H1 (cell line): ENCODE data around the gene LTB4R. TPM values are rescaled to one million over a fixed set of nuclear protein-coding genes. Genes with fewer than 3 reads are reported as not detected.

Source experiments
- CTCF ChIA-PET: fragments of 300-600 bp; sonication (Branson Sonifier 250); formaldehyde crosslinking; loops from one replicate; lab custom pipeline; 2021; ENCODE audit not compliant: partially characterized antibody; lab: Charles Lee
- POLR2A ChIA-PET: fragments of 300-600 bp; sonication (Branson Sonifier 250); formaldehyde crosslinking; loops from one replicate; lab custom pipeline; 2021; ENCODE audit warnings: inconsistent platforms; ENCODE audit not compliant: partially characterized antibody; lab: Charles Lee
- DNase-seq, 2 experiments: peaks; one replicate each; pipeline versions ENCODE4 v3.0.0 to v3.0.0-alpha.2; 2010 to 2022; ENCODE audit warnings: low spot score in 2 of 2, low read depth in 1 of 2, mixed read lengths in 1 of 2
- FAIRE-seq: peaks from 2 replicates; lab custom pipeline; 2011; peaks lifted over from hg19 to GRCh38; lab: Jason Lieb, UNC
- H2AFZ ChIP-seq: 2 replicates; pipeline ENCODE4 v1.8.1; 2012; ENCODE audit warnings: low read length, inconsistent platforms
- H2AK5ac ChIP-seq: 2 replicates; pipeline ENCODE4 v1.6.1; 2013; ENCODE audit warnings: low read depth, low read length
- H2BK120ac ChIP-seq: replicated peaks from 2 replicates; pipeline ENCODE3; 2013; ENCODE audit warnings: low read depth, low read length, inconsistent platforms
- H2BK12ac ChIP-seq: 2 replicates; pipeline ENCODE4 v1.6.1; 2013; ENCODE audit warnings: low read depth, low read length
- H2BK15ac ChIP-seq: 2 replicates; pipeline ENCODE4 v1.6.1; 2013; ENCODE audit warnings: low read length
- H2BK20ac ChIP-seq: 2 replicates; pipeline ENCODE4 v1.6.1; 2013; ENCODE audit warnings: low read length
- H2BK5ac ChIP-seq: 2 replicates; pipeline ENCODE4 v1.6.1; 2013; ENCODE audit warnings: low read depth, low read length
- H3K14ac ChIP-seq: 2 replicates; pipeline ENCODE4 v1.6.1; 2013; ENCODE audit warnings: inconsistent platforms; ENCODE audit not compliant: insufficient read length
- H3K18ac ChIP-seq: 2 replicates; pipeline ENCODE4 v1.6.1; 2013; ENCODE audit warnings: low read length; ENCODE audit errors: extremely low read depth
- H3K23ac ChIP-seq: 2 replicates; pipeline ENCODE4 v1.6.1; 2013; ENCODE audit warnings: inconsistent platforms; ENCODE audit not compliant: insufficient read length
- H3K23me2 ChIP-seq: 2 replicates; pipeline ENCODE4 v1.6.1; 2013; ENCODE audit warnings: low read depth, low read length
- H3K27ac ChIP-seq: 2 replicates; pipeline ENCODE4 v1.6.1; 2011; ENCODE audit warnings: low read depth, low read length, inconsistent platforms
- H3K27me3 ChIP-seq, 4 experiments: replicated peaks in 1 of 4; 1 replicate in 1 of 4; 2 replicates in 3 of 4; pipeline versions ENCODE4 v1.6.1 to v1.8.1; 2011 to 2013; ENCODE audit warnings: low read length in 3 of 4, mild to moderate bottlenecking in 3 of 4, inconsistent platforms in 2 of 4, mixed read lengths in 2 of 4, moderate library complexity in 1 of 4; ENCODE audit not compliant: control insufficient read depth in 3 of 4, insufficient read depth in 3 of 4; ENCODE audit errors: extremely low read depth in 1 of 4
- H3K36me3 ChIP-seq, 4 experiments: 2 replicates each; pipeline versions ENCODE4 v1.6.1 to v1.8.1; 2011 to 2013; ENCODE audit warnings: mild to moderate bottlenecking in 4 of 4, low read length in 3 of 4, moderate library complexity in 2 of 4, control low read depth in 1 of 4, inconsistent platforms in 1 of 4; ENCODE audit not compliant: insufficient read depth in 4 of 4, control insufficient read depth in 2 of 4
- H3K4ac ChIP-seq: replicated peaks from 2 replicates; pipeline ENCODE3; 2013; ENCODE audit warnings: low read length, low read depth, mixed read lengths, inconsistent platforms; ENCODE audit not compliant: insufficient read length
- H3K4me1 ChIP-seq, 4 experiments: replicated peaks in 1 of 4; 1 replicate in 1 of 4; 2 replicates in 3 of 4; pipeline versions ENCODE4 v1.6.1 to v1.8.1; 2011 to 2013; ENCODE audit warnings: low read length in 3 of 4, inconsistent platforms in 2 of 4, mixed read lengths in 1 of 4; ENCODE audit not compliant: insufficient read depth in 4 of 4, control insufficient read depth in 3 of 4
- H3K4me2 ChIP-seq, 2 experiments: 2 replicates each; pipeline versions ENCODE4 v1.6.1 to v1.8.1; 2011 to 2013; ENCODE audit warnings: low read depth in 2 of 2, low read length in 2 of 2, control low read depth in 1 of 2, inconsistent platforms in 1 of 2, mild to moderate bottlenecking in 1 of 2; ENCODE audit not compliant: insufficient read depth in 1 of 2
- H3K4me3 ChIP-seq, 4 experiments: fragments of 200-600, 300-600 bp in 1 of 4; sonication (generic), shearing (Covaris generic), sonication (Bioruptor Twin) in 1 of 4; 2 replicates each; pipeline versions ENCODE4 v1.5.1 to v1.8.1; 2011 to 2016; ENCODE audit warnings: low read length in 4 of 4, low read depth in 3 of 4, control low read depth in 2 of 4, inconsistent platforms in 2 of 4, mild to moderate bottlenecking in 2 of 4, mixed read lengths in 1 of 4, moderate library complexity in 1 of 4; ENCODE audit not compliant: insufficient read depth in 2 of 4; ENCODE audit errors: extremely low read depth in 1 of 4
- H3K56ac ChIP-seq: replicated peaks from 2 replicates; pipeline ENCODE3; 2013; ENCODE audit warnings: low read depth, mild to moderate bottlenecking, mixed read lengths, low read length, inconsistent platforms; ENCODE audit not compliant: insufficient read length
- H3K79me1 ChIP-seq: 2 replicates; pipeline ENCODE4 v1.6.1; 2013; ENCODE audit warnings: low read depth, low read length, control low read depth
- H3K79me2 ChIP-seq, 2 experiments: 2 replicates each; pipeline versions ENCODE4 v1.6.1 to v1.8.1; 2012 to 2013; ENCODE audit warnings: low read length in 2 of 2, mild to moderate bottlenecking in 2 of 2, inconsistent platforms in 1 of 2; ENCODE audit not compliant: insufficient read depth in 2 of 2, control insufficient read depth in 1 of 2
- H3K9ac ChIP-seq, 4 experiments: replicated peaks in 1 of 4; 1 replicate in 1 of 4; 2 replicates in 3 of 4; pipeline versions ENCODE4 v1.6.1 to v1.8.1; 2011 to 2013; ENCODE audit warnings: low read depth in 3 of 4, low read length in 3 of 4, control low read depth in 2 of 4, mild to moderate bottlenecking in 2 of 4, moderate library complexity in 2 of 4, inconsistent platforms in 1 of 4; ENCODE audit errors: extremely low read depth in 1 of 4
- H3K9me3 ChIP-seq, 2 experiments: 2 replicates each; pipeline versions ENCODE4 v1.6.1 to v1.8.1; 2012 to 2013; ENCODE audit warnings: mild to moderate bottlenecking in 2 of 2, moderate library complexity in 2 of 2, control low read depth in 1 of 2, inconsistent platforms in 1 of 2, low read depth in 1 of 2, low read length in 1 of 2, mixed read lengths in 1 of 2; ENCODE audit not compliant: insufficient read depth in 2 of 2
- H4K20me1 ChIP-seq, 2 experiments: replicated peaks in 1 of 2; 2 replicates each; pipeline versions ENCODE3 to v1.8.1; 2011 to 2013; ENCODE audit warnings: inconsistent platforms in 2 of 2, low read length in 2 of 2, mild to moderate bottlenecking in 1 of 2; ENCODE audit not compliant: insufficient read depth in 2 of 2, control insufficient read depth in 1 of 2
- H4K5ac ChIP-seq: 2 replicates; pipeline ENCODE4 v1.6.1; 2013; ENCODE audit warnings: low read length, low read depth, mixed read lengths, inconsistent platforms; ENCODE audit not compliant: insufficient read length
- H4K8ac ChIP-seq: 2 replicates; pipeline ENCODE4 v1.8.0; 2013; ENCODE audit warnings: mild to moderate bottlenecking, moderate library complexity, low read length, inconsistent platforms; ENCODE audit not compliant: insufficient read depth; ENCODE audit errors: extremely low read depth
- H4K91ac ChIP-seq: replicated peaks from 2 replicates; pipeline ENCODE3; 2013; ENCODE audit warnings: low read length, mixed read lengths, inconsistent platforms; ENCODE audit not compliant: insufficient read length
- POLR2A ChIP-seq, 2 experiments: IDR thresholded peaks; 1 replicate in 1 of 2; 2 replicates in 1 of 2; pipeline ENCODE4 v1.6.1; 2011; ENCODE audit warnings: low read depth in 2 of 2, low read length in 2 of 2, mild to moderate bottlenecking in 2 of 2; ENCODE audit errors: control extremely low read depth in 1 of 2
- RAD21 ChIP-seq, 2 experiments: IDR thresholded peaks in 1 of 2; conservative IDR thresholded peaks in 1 of 2; 2 replicates each; pipeline ENCODE4 v1.6.1; 2011; ENCODE audit warnings: low read depth in 2 of 2, low read length in 2 of 2, improper control_type of control experiment in 1 of 2, inconsistent platforms in 1 of 2, mild to moderate bottlenecking in 1 of 2, moderate library complexity in 1 of 2
- SRF ChIP-seq: IDR thresholded peaks from 2 replicates; pipeline ENCODE4 v1.6.1; 2011; ENCODE audit warnings: mild to moderate bottlenecking, low read depth, low read length, moderate library complexity
- WGBS, 2 experiments: shearing (Covaris generic) in 1 of 2; methylation state at CpG; one replicate each; pipeline versions ENCODE4 v1.1.6 to v1.1.7; 2013 to 2015; ENCODE audit warnings: low lambda C conversion rate in 2 of 2, mixed read lengths in 2 of 2, inconsistent platforms in 1 of 2, low coverage in 1 of 2, missing lambda C conversion rate in 1 of 2; ENCODE audit not compliant: insufficient replicate concordance in 2 of 2, insufficient coverage in 1 of 2, insufficient read length in 1 of 2; ENCODE audit errors: extremely low coverage in 1 of 2, missing lambda C conversion rate in 1 of 2; 5-methylcytosine and 5-hydroxymethylcytosine counted together
- polyA plus RNA-seq, 7 experiments: library from polyadenylated mRNA; depleted of rRNA in 3 of 7; stranded (reverse) in 5 of 7; unstranded in 2 of 7; fragments of >200 nt in 5 of 7; fragments of 200-250 nt in 2 of 7; gene quantifications; 1 replicate in 5 of 7; 2 replicates in 1 of 7; 4 replicates in 1 of 7; pipeline versions ENCODE4 v1.2.1 to v1.2.3, GENCODE V29; 2011 to 2013; ENCODE audit warnings: missing spikeins in 2 of 7, mixed read lengths in 2 of 7
- total RNA-seq: library from RNA; stranded (reverse); fragmentation: NEBNext Ultra II Directional; extraction: Animal tissue kit (Norgen Biotek cat#: 25700); gene quantifications from 2 replicates; pipeline ENCODE4 v1.2.1, GENCODE V29; 2021
- TF ChIP-seq, protein P1 (sequence below): IDR thresholded peaks from 2 replicates; pipeline ENCODE4 v1.6.1; 2011; ENCODE audit warnings: low read depth, mild to moderate bottlenecking, low read length; ENCODE audit not compliant: insufficient read depth
- TF ChIP-seq, protein P2 (sequence below): IDR thresholded peaks from 2 replicates; pipeline ENCODE4 v1.6.1; 2012; ENCODE audit warnings: low read length, inconsistent platforms
- TF ChIP-seq, protein P3 (sequence below): IDR thresholded peaks from 2 replicates; pipeline ENCODE4 v1.6.1; 2011; ENCODE audit warnings: low read length, improper control_type of control experiment

The LTB4R gene
- total and polyA plus RNA-seq, 2 of the 8 experiments (the other 6 are each of a cell fraction or from before 2014, with no cell fraction given) = 4.1 to 6.7 TPM

DNA sequence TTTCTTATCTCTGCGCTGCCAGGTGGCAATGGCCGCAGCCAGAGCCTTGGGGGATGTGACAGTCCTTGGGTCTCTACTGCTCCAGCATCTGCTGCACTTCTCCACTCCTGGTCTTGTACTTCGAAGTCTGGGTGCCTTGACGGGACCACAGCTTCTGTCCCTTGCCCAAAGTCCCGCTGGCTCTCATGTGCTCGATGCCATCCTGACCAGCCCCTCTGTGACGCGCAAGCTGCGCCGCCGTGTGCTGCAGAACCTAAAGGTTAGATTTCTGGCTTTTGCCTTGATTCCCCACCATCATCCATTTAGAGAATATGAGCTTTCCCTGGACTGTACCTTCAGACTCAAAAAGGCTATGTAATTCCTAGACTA is 7.3 kb upstream of the LTB4R start:
- Histone ChIP-seq H2BK12ac (no peak overlapping the region), H2BK120ac (no peak overlapping the region), H4K20me1 (peaks cover 0 to 4% of the 10 kb centered on the region in 2 experiments), H3K23me2 (peaks cover 6% of the 10 kb centered on the region), H2AK5ac (no peak overlapping the region), H2AFZ (no peak overlapping the region), H3K18ac (no peak overlapping the region), H3K23ac (no peak overlapping the region), H3K56ac (no peak overlapping the region), H3K79me1 (peaks cover 5% of the 10 kb centered on the region; the same call in 1 of the 2 replicates)
- WGBS, 2 experiments = 95% methylated on average over 11 of the region's 11 CpGs; no CpG with 5 or more reads in 1 of the 2 experiments
- TF ChIP-seq, protein P1, sequence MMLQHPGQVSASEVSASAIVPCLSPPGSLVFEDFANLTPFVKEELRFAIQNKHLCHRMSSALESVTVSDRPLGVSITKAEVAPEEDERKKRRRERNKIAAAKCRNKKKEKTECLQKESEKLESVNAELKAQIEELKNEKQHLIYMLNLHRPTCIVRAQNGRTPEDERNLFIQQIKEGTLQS = no peak
- TF ChIP-seq, protein P2, sequence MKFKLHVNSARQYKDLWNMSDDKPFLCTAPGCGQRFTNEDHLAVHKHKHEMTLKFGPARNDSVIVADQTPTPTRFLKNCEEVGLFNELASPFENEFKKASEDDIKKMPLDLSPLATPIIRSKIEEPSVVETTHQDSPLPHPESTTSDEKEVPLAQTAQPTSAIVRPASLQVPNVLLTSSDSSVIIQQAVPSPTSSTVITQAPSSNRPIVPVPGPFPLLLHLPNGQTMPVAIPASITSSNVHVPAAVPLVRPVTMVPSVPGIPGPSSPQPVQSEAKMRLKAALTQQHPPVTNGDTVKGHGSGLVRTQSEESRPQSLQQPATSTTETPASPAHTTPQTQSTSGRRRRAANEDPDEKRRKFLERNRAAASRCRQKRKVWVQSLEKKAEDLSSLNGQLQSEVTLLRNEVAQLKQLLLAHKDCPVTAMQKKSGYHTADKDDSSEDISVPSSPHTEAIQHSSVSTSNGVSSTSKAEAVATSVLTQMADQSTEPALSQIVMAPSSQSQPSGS = no peak
- TF ChIP-seq SRF = no peak
- no peak for TF ChIP-seq POLR2A (IDR thresholded peaks at IDR 0.05; ENCODE audit: control extremely low read depth in 1 of 2, low read depth in 2 of 2, low read length in 2 of 2)
- TF ChIP-seq, protein P3, sequence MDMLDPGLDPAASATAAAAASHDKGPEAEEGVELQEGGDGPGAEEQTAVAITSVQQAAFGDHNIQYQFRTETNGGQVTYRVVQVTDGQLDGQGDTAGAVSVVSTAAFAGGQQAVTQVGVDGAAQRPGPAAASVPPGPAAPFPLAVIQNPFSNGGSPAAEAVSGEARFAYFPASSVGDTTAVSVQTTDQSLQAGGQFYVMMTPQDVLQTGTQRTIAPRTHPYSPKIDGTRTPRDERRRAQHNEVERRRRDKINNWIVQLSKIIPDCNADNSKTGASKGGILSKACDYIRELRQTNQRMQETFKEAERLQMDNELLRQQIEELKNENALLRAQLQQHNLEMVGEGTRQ = no peak
- no peak for TF ChIP-seq RAD21 (IDR thresholded peaks at IDR 0.05 in 1 of 2, conservative IDR thresholded peaks at IDR 0.05 in 1 of 2; ENCODE audit: low read depth in 2 of 2, low read length in 2 of 2)
- TF ChIP-seq, all 59 proteins: peak for 0
- H3K4me1 ChIP-seq = peaks cover 0 to 4% (median 1%) of the 10 kb centered on the region in 4 experiments; a peak in 4 of 7 replicates
- no peak overlapping the region for H2BK5ac ChIP-seq
- no peak for FAIRE-seq
- H4K5ac ChIP-seq = no peak overlapping the region
- no peaks in the 10 kb centered on the region; a peak in 1 of 4 replicates for H3K9me3 ChIP-seq
- H2BK15ac ChIP-seq = no peak overlapping the region
- no peak overlapping the region for H2BK20ac ChIP-seq
- H3K4me2 ChIP-seq = no peak overlapping the region
- no peaks in the 10 kb centered on the region for H3K27me3 ChIP-seq
- no peak overlapping the region for H3K9ac ChIP-seq
- ChIA-PET POLR2A (interaction anchor here (1.1 to 1.5 kb wide), 2 partner anchors 10 to 57 kb away, joined by 3 to 5 read pairs; no protein-coding TSS in a partner anchor), CTCF (interaction anchor here (1.0 to 15.8 kb wide), 4 partner anchors 8 to 41 kb away, joined by 3 to 173 read pairs (median 5); partner anchors contain the start of gene ADCY4)
- H3K4ac ChIP-seq = no peak overlapping the region
- H4K8ac ChIP-seq = no peak overlapping the region
- DNase-seq = no peak
- no peak overlapping the region for H3K4me3 ChIP-seq
- peaks cover 29 to 42% (median 38%) of the 10 kb centered on the region in 4 experiments for H3K36me3 ChIP-seq
- H4K91ac ChIP-seq = no peak overlapping the region
- peaks cover 4 to 13% of the 10 kb centered on the region in 2 experiments; a peak in 2 of 4 replicates for H3K79me2 ChIP-seq
- no peak overlapping the region for H3K14ac ChIP-seq
- no peak overlapping the region for H3K27ac ChIP-seq
